Peyer's patch (tissue), 4 donors: ENCODE data around the gene ZNF609. TPM values are rescaled to one million over a fixed set of nuclear protein-coding genes. Genes with fewer than 3 reads are reported as not detected.

Experiments
- DNase-seq, 3 donors: peaks; one replicate each; pipeline ENCODE4 v3.0.0-alpha.2; 2017 to 2019
- H3K27ac ChIP-seq, 4 donors: fragments of 200-600 bp; sonication (generic); one replicate each; pipeline ENCODE4 v1.5.1; 2016 to 2019
- H3K27me3 ChIP-seq, 2 donors: fragments of 200-600 bp; sonication (generic); one replicate each; pipeline ENCODE4 v1.5.1; 2019
- H3K36me3 ChIP-seq, 3 donors: fragments of 200-600 bp; sonication (generic); one replicate each; pipeline ENCODE4 v1.5.1; 2016 to 2019
- H3K4me1 ChIP-seq, 4 donors: fragments of 200-600 bp; sonication (generic); one replicate each; pipeline ENCODE4 v1.5.1; 2016 to 2019
- H3K4me3 ChIP-seq, 4 donors: fragments of 200-600 bp; sonication (generic); 1 replicate in 3 of 4; 2 replicates in 1 of 4; pipeline ENCODE4 v1.5.1; 2016 to 2019; ENCODE audit warnings: mild to moderate bottlenecking in 1 of 4
- H3K9me3 ChIP-seq, 4 donors: fragments of 200-600 bp; sonication (generic); one replicate each; pipeline ENCODE4 v1.5.1; 2016 to 2019; ENCODE audit warnings: mild to moderate bottlenecking in 1 of 4
- POLR2A ChIP-seq, 2 donors: fragments of 450-650 bp; IDR thresholded peaks; one replicate each; pipeline ENCODE4 v1.5.1; 2017; ENCODE audit warnings: antibody characterized with exemption in 2 of 2, mild to moderate bottlenecking in 2 of 2, moderate library complexity in 2 of 2
- total RNA-seq, 4 donors: library from RNA; depleted of rRNA; stranded (reverse); fragments of >200 nt; gene quantifications; one replicate each; pipeline ENCODE4 v1.1.0, GENCODE V29; 2016
- TF ChIP-seq, protein P1 (sequence below), 6 experiments: fragments of 450-650 bp in 4 of 6; fragments of 200-600 bp in 2 of 6; sonication (generic) in 1 of 6; IDR thresholded peaks; one replicate each; pipeline ENCODE4 v1.5.1; 2017 to 2019; ENCODE audit warnings: antibody characterized with exemption in 6 of 6, mild to moderate bottlenecking in 3 of 6, moderate library complexity in 1 of 6

Gene ZNF609
- total RNA-seq, 4 donors from 2014 or later = 22.1 to 57.8 (median 36.0) TPM

DNA sequence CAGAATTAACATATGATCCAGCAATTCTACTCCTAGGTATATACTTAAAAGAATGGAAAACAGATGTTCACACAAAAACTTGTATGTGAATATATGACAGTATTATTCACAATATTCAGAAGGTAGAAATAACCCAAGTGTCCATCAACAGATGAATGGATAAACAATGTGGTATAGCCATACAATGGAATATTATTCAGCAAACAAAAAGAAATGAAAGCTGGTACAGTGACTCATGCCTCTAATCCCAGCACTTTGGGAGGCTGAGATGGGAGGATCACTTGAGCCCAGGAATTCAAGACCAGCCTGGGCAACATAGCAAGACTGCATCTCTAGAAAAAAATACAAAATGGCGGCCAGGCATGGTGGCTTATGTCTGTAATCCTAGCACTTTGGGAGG is 185.6 kb downstream of the ZNF609 start:
- Histone ChIP-seq H3K27me3 (no peaks in the 10 kb centered on the region), H3K36me3 (no peaks in the 10 kb centered on the region), H3K9me3 (no peaks in the 10 kb centered on the region), H3K4me3 (no peak overlapping the region), H3K4me1 (peaks cover 0 to 30% (median 0%) of the 10 kb centered on the region in 4 donors), H3K27ac (no peak overlapping the region)
- no peak for DNase-seq
- no peak for TF ChIP-seq POLR2A (IDR thresholded peaks at IDR 0.05)
- TF ChIP-seq, protein P1, sequence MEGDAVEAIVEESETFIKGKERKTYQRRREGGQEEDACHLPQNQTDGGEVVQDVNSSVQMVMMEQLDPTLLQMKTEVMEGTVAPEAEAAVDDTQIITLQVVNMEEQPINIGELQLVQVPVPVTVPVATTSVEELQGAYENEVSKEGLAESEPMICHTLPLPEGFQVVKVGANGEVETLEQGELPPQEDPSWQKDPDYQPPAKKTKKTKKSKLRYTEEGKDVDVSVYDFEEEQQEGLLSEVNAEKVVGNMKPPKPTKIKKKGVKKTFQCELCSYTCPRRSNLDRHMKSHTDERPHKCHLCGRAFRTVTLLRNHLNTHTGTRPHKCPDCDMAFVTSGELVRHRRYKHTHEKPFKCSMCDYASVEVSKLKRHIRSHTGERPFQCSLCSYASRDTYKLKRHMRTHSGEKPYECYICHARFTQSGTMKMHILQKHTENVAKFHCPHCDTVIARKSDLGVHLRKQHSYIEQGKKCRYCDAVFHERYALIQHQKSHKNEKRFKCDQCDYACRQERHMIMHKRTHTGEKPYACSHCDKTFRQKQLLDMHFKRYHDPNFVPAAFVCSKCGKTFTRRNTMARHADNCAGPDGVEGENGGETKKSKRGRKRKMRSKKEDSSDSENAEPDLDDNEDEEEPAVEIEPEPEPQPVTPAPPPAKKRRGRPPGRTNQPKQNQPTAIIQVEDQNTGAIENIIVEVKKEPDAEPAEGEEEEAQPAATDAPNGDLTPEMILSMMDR (IDR thresholded peaks at IDR 0.05) = no peak

DNA sequence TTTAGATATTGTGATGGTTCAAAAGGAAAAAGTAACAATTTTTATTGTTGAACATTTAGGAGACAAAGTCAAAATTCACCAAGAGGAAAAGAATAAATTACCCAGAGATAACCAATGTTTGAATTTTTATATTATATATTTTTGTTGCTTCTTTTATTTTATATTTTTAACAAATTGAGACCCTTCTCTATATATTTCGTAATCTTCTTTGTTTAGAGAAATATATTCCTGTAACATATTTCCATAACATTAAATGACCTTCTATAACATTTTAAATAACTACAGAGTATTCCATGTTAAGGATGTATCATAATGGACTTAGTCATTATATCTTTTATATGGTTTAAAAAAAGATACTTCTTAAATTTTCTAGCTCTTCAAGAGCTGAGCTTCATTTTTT is 187.0 kb downstream of the ZNF609 start:
- Histone ChIP-seq H3K4me1 (peaks cover 0 to 31% (median 3%) of the 10 kb centered on the region in 4 donors), H3K9me3 (no peaks in the 10 kb centered on the region), H3K27ac (no peak overlapping the region), H3K27me3 (no peaks in the 10 kb centered on the region), H3K36me3 (no peaks in the 10 kb centered on the region), H3K4me3 (no peak overlapping the region)
- TF ChIP-seq, protein P1 (IDR thresholded peaks at IDR 0.05) = no peak
- TF ChIP-seq POLR2A (IDR thresholded peaks at IDR 0.05) = no peak
- no peak for DNase-seq

DNA sequence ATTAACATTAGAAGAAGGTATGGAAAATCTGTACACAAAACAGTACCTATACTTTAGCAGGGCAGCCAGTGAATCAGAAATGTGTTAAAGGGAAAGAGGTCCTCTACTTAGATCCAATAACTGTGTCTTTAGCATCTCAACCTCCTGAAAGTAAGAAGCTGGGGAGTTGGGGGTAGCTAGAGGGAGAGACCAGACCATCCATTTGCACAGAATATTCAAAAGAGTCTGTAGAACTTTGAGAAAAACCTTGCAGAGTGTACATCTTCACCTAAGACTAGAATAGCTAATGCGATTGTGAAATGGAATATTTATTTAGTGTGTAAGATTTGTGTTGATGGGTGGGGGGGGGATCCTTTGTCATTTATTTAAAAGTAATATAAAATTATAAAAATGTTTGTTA is 190.2 kb downstream of the ZNF609 start:
- Histone ChIP-seq H3K4me3 (no peak overlapping the region), H3K4me1 (peaks cover 0 to 19% (median 3%) of the 10 kb centered on the region in 4 donors), H3K27me3 (no peaks in the 10 kb centered on the region), H3K9me3 (no peaks in the 10 kb centered on the region), H3K27ac (no peak overlapping the region), H3K36me3 (no peaks in the 10 kb centered on the region)
- TF ChIP-seq POLR2A (IDR thresholded peaks at IDR 0.05) = no peak
- TF ChIP-seq, protein P1 (IDR thresholded peaks at IDR 0.05) = no peak
- DNase-seq = no peak

DNA sequence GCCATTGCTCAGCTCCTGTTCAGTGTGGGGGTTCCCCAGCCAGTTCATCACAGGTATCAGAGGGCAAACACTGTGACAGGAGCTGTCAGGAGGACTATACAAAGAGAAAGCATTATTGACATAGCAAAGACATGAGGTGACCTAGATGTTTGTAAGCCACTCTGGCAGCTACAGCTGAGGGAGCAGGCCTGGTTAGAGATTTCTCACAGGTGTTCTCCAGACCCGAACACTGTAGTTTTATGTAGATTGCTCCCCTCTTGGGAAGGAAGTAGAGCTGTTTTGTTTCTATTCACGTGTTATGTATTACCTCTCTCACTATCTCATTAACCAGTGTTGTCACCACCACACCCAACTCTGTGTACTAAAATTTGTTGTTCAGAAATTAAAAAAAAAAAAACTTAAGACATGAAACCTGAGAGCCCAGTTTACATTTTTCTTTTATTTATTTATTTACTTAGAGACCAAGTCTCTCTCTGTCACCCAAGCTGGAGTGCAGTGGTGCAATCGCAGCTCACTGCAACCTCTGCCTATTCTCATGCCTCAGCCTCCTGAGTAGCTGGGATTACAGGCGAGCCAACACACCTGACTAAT is 191.3 kb downstream of the ZNF609 start:
- Histone ChIP-seq H3K27ac (peak overlapping the region; percentile 30 to 75 (median 34)), H3K9me3 (no peaks in the 10 kb centered on the region), H3K27me3 (no peaks in the 10 kb centered on the region), H3K4me3 (no peak overlapping the region), H3K4me1 (peaks cover 0 to 19% (median 3%) of the 10 kb centered on the region in 4 donors), H3K36me3 (no peaks in the 10 kb centered on the region)
- peak in 1 of 3 donors; percentile 69 for DNase-seq
- TF ChIP-seq, protein P1 (IDR thresholded peaks at IDR 0.05) = no peak
- no peak for TF ChIP-seq POLR2A (IDR thresholded peaks at IDR 0.05)

DNA sequence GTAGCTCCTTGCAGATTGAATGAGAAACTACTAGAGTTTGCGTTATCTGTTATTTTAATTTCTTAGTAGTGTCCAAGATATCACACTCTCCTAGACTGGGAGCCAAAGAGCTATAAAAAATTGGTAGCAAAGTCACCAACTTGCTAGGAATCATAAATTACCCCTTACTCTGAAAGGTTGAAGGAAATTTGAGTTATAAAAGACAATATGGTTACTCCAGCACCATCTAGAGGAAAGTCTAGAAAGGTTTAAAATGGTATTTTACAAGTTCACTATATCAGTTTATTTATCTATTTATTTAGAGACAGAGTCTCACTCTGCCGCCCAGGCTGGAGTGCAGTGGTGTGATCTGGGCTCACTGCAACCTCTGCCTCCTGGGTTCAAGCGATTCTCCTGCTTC is 193.4 kb downstream of the ZNF609 start:
- TF ChIP-seq, protein P1 (IDR thresholded peaks at IDR 0.05) = peak in 4 of 6 experiments; percentile 38 to 57 (median 48)
- TF ChIP-seq POLR2A (IDR thresholded peaks at IDR 0.05) = no peak
- Histone ChIP-seq H3K27me3 (no peaks in the 10 kb centered on the region), H3K4me3 (no peak overlapping the region), H3K27ac (no peak overlapping the region), H3K36me3 (no peaks in the 10 kb centered on the region), H3K9me3 (no peaks in the 10 kb centered on the region), H3K4me1 (peaks cover 0 to 19% (median 3%) of the 10 kb centered on the region in 4 donors)
- no peak for DNase-seq
